Measurements from ENCODE around the gene ABCA3.

GRCh38 chr16:2364638-2365210 lies 24.2 kb upstream of the ABCA3 start:
- TF ChIP-seq POLR2AphosphoS5 (IDR thresholded peaks at IDR 0.05; ENCODE audit: low read depth, low read length) (no peak), POLR2A (IDR thresholded peaks at IDR 0.05; ENCODE audit: low read depth, low read length) (no peak), TAF1 (IDR thresholded peaks at IDR 0.05; ENCODE audit: low read depth, low read length) (no peak), POU2F2 (IDR thresholded peaks at IDR 0.05; ENCODE audit: low read depth, low read length) (no peak), SPI1 (IDR thresholded peaks at IDR 0.05; ENCODE audit: low read depth, low read length) (no peak)

Data from GM12891 (cell line).